HCT116 (cell line): ENCODE results near the gene CNTNAP5. TPM values are rescaled to one million over a fixed set of nuclear protein-coding genes. Genes with fewer than 3 reads are reported as not detected.

ENCODE experiments used
- ATAC-seq: fragments of 200-7000 bp; cut with Tn5 transposase; 2 replicates; pipeline ENCODE4 v1.9.1; 2020; ENCODE audit warnings: mild to moderate bottlenecking, moderate library complexity
- BruUV-seq: library from RNA; stranded (reverse); fragments of 400-500 nt; replicated peaks from 2 replicates; lab custom pipeline; 2021; lab: Mats Ljungman, UMichigan
- CTCF ChIA-PET: fragments of 300-600 bp; sonication (Branson Sonifier 250); formaldehyde crosslinking; loops from one replicate; lab custom pipeline; 2021; ENCODE audit warnings: antibody characterized with exemption; lab: Charles Lee
- POLR2A ChIA-PET: fragments of 300-600, 350-600 bp; sonication (Branson Sonifier 250); formaldehyde crosslinking; loops from one replicate; lab custom pipeline; 2021; ENCODE audit warnings: antibody characterized with exemption; lab: Charles Lee
- RAD21 ChIA-PET, 2 experiments: fragments of 300-600 bp; sonication (Branson Sonifier 250); formaldehyde crosslinking; loops; one replicate each; lab custom pipeline; 2023; ENCODE audit warnings: low total read pairs in 2 of 2; ENCODE audit not compliant: uncharacterized antibody in 2 of 2, unreplicated experiment in 2 of 2, low non-redundant PET in 1 of 2; lab: Charles Lee
- DNase-seq: peaks from one replicate; pipeline ENCODE4 v3.0.0-alpha.2; 2010; ENCODE audit warnings: low read depth, low spot score
- H2AFZ ChIP-seq: fragments of 200-600 bp; shearing (Covaris generic), sonication (generic); 2 replicates; pipeline ENCODE4 v1.6.1; 2017; ENCODE audit warnings: low read depth, mixed run types, mixed read lengths, antibody characterized with exemption, low read length; ENCODE audit not compliant: poor library complexity, severe bottlenecking
- H3K27ac ChIP-seq: 2 replicates; pipeline ENCODE4 v1.5.1; 2012; ENCODE audit warnings: low read depth, low read length
- H3K27me3 ChIP-seq: fragments of 200-600 bp; sonication (generic); 2 replicates; pipeline ENCODE4 v1.6.1; 2016; ENCODE audit warnings: mixed run types, low read length, mixed read lengths; ENCODE audit not compliant: insufficient read depth
- H3K36me3 ChIP-seq, 2 experiments: fragments of 200-500 bp in 1 of 2; fragments of 200-600 bp in 1 of 2; sonication (Bioruptor generic) in 1 of 2; sonication (generic) in 1 of 2; 2 replicates each; pipeline versions ENCODE4 v1.5.1 to v1.6.1; 2014 to 2016; ENCODE audit warnings: low read length in 2 of 2, inconsistent platforms in 1 of 2, mixed read lengths in 1 of 2, mixed run types in 1 of 2; ENCODE audit not compliant: insufficient read depth in 2 of 2, control insufficient read depth in 1 of 2
- H3K4me1 ChIP-seq, 2 experiments: fragments of 200-600 bp in 1 of 2; sonication (generic) in 1 of 2; 2 replicates each; pipeline versions ENCODE4 v1.5.1 to v1.6.1; 2012 to 2017; ENCODE audit warnings: low read length in 2 of 2, inconsistent platforms in 1 of 2, mild to moderate bottlenecking in 1 of 2, mixed read lengths in 1 of 2, mixed run types in 1 of 2, moderate library complexity in 1 of 2; ENCODE audit not compliant: insufficient read depth in 2 of 2, control insufficient read depth in 1 of 2
- H3K4me2 ChIP-seq: fragments of 200-600 bp; sonication (generic); 2 replicates; pipeline ENCODE4 v1.6.1; 2017; ENCODE audit warnings: mixed run types, low read length, mixed read lengths
- H3K4me3 ChIP-seq, 2 experiments: fragments of 200-600 bp in 1 of 2; sonication (generic) in 1 of 2; replicated peaks in 1 of 2; 2 replicates each; pipeline ENCODE4 v1.5.1; 2011 to 2016; ENCODE audit warnings: low read length in 2 of 2, control low read depth in 1 of 2, low read depth in 1 of 2, mild to moderate bottlenecking in 1 of 2, mixed read lengths in 1 of 2, mixed run types in 1 of 2
- H3K79me2 ChIP-seq: fragments of 200-600 bp; sonication (generic); 2 replicates; pipeline ENCODE4 v1.6.1; 2017; ENCODE audit warnings: mild to moderate bottlenecking, mixed run types, low read length, moderate library complexity, mixed read lengths; ENCODE audit not compliant: insufficient read depth
- H3K9ac ChIP-seq: fragments of 200-600 bp; sonication (generic); 2 replicates; pipeline ENCODE4 v1.6.1; 2016; ENCODE audit warnings: low read length, mixed read lengths
- H3K9me2 ChIP-seq: fragments of 200-600 bp; sonication (generic), shearing (Covaris generic); 2 replicates; pipeline ENCODE4 v1.6.1; 2017; ENCODE audit warnings: mixed run types, mild to moderate bottlenecking, moderate library complexity; ENCODE audit not compliant: insufficient read depth
- H3K9me3 ChIP-seq, 2 experiments: fragments of 200-500 bp in 1 of 2; fragments of 200-600 bp in 1 of 2; sonication (Bioruptor generic) in 1 of 2; sonication (generic) in 1 of 2; 2 replicates each; pipeline ENCODE4 v1.6.1; 2014 to 2017; ENCODE audit warnings: low read length in 2 of 2, mixed read lengths in 2 of 2, inconsistent platforms in 1 of 2, low read depth in 1 of 2, mild to moderate bottlenecking in 1 of 2, mixed run types in 1 of 2, moderate library complexity in 1 of 2; ENCODE audit not compliant: control insufficient read depth in 1 of 2, insufficient read depth in 1 of 2
- H4K20me1 ChIP-seq: fragments of 200-600 bp; sonication (generic), shearing (Covaris generic); 2 replicates; pipeline ENCODE4 v1.6.1; 2017; ENCODE audit warnings: mixed run types, mild to moderate bottlenecking, moderate library complexity; ENCODE audit not compliant: insufficient read depth
- CBX3 ChIP-seq: IDR thresholded peaks from 2 replicates; pipeline ENCODE4 v1.6.1; 2012; ENCODE audit warnings: low read depth
- CEBPB ChIP-seq: IDR thresholded peaks from 2 replicates; pipeline ENCODE4 v1.6.1; 2012; ENCODE audit warnings: low read depth
- EGR1 ChIP-seq: IDR thresholded peaks from 2 replicates; pipeline ENCODE4 v1.6.1; 2012; ENCODE audit warnings: low read depth
- ELF1 ChIP-seq: IDR thresholded peaks from 2 replicates; pipeline ENCODE4 v1.6.1; 2012; ENCODE audit warnings: low read depth, borderline replicate concordance
- EZH2 ChIP-seq: fragments of 200-600 bp; sonication (generic); IDR thresholded peaks from 2 replicates; pipeline ENCODE4 v1.6.1; 2017; ENCODE audit warnings: antibody characterized with exemption, mixed run types
- EZH2phosphoT487 ChIP-seq: fragments of 200-600 bp; IDR thresholded peaks from 2 replicates; pipeline ENCODE4 v1.6.1; 2018; ENCODE audit warnings: antibody characterized with exemption, borderline replicate concordance
- FOSL1 ChIP-seq: IDR thresholded peaks from 2 replicates; pipeline ENCODE4 v1.6.1; 2012; ENCODE audit warnings: low read depth
- POLR2A ChIP-seq: IDR thresholded peaks from 2 replicates; pipeline ENCODE4 v1.7.0; 2011; ENCODE audit warnings: borderline replicate concordance; ENCODE audit not compliant: insufficient read depth, insufficient read length; ENCODE audit errors: extremely low read depth
- POLR2AphosphoS5 ChIP-seq: IDR thresholded peaks from 2 replicates; pipeline ENCODE4 v1.6.1; 2011; ENCODE audit warnings: mild to moderate bottlenecking, low read depth, low read length, moderate library complexity
- RAD21 ChIP-seq: IDR thresholded peaks from 2 replicates; pipeline ENCODE4 v1.6.1; 2012; ENCODE audit warnings: low read depth, mild to moderate bottlenecking
- SIN3A ChIP-seq: IDR thresholded peaks from 2 replicates; pipeline ENCODE4 v1.6.1; 2012; ENCODE audit warnings: low read depth
- SP1 ChIP-seq: IDR thresholded peaks from 2 replicates; pipeline ENCODE4 v1.6.1; 2012; ENCODE audit warnings: low read depth
- SRF ChIP-seq: IDR thresholded peaks from 2 replicates; pipeline ENCODE4 v1.6.1; 2012; ENCODE audit warnings: low read depth
- TCF7L2 ChIP-seq: IDR thresholded peaks from 2 replicates; pipeline ENCODE4 v1.7.0; 2011; ENCODE audit warnings: borderline replicate concordance, inconsistent platforms; ENCODE audit not compliant: insufficient read depth, insufficient read length; ENCODE audit errors: extremely low read depth
- YY1 ChIP-seq: IDR thresholded peaks from 2 replicates; pipeline ENCODE4 v1.6.1; 2011; ENCODE audit warnings: low read length, low read depth, moderate library complexity, mild to moderate bottlenecking; ENCODE audit not compliant: insufficient replicate concordance; ENCODE audit errors: extremely low read depth
- ZFX ChIP-seq: fragments of 450-650 bp; IDR thresholded peaks from 2 replicates; pipeline ENCODE4 v1.6.1; 2017
- intact Hi-C: fragments of 100-400 bp; cut with micrococcal nuclease; formaldehyde crosslinking; loops from 2 replicates; pipeline ENCODE4 v1.10.0; 2022
- total RNA-seq: library from RNA; stranded (reverse); gene quantifications from one replicate; pipeline ENCODE4 v1.2.1, GENCODE V29; 2021; ENCODE audit not compliant: unreplicated experiment
- TF ChIP-seq, protein P1 (sequence below): IDR thresholded peaks from 2 replicates; pipeline ENCODE4 v1.6.1; 2011; ENCODE audit warnings: mild to moderate bottlenecking, low read length, moderate library complexity; ENCODE audit not compliant: insufficient replicate concordance; ENCODE audit errors: extremely low read depth

Gene CNTNAP5
- total RNA-seq, 1 experiment from 2014 or later, result not detected

DNA sequence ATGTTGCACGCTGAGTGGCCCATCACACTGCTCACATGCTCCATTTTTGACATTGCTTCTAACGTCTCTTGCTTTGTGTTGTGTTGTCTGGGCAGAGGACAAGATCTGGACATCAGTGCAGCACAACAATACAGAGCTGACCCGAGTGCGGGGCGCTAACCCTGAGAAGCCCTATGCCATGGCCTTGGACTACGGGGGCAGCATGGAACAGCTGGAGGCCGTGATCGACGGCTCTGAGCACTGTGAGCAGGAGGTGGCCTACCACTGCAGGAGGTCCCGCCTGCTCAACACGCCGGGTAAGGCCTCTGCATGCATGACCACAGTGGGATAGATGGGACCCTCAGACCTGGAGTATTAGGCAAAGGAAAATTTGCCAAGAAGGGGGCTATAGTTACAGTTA is 622.6 kb downstream of the CNTNAP5 start:
- POLR2A ChIA-PET, result no interaction called here
- no TSS peak for BruUV-seq
- H3K4me2 ChIP-seq, result no peak overlapping the region
- no peak overlapping the region for H3K9ac ChIP-seq
- no peak overlapping the region for H2AFZ ChIP-seq
- intact Hi-C loops, result no loop called here
- no peaks in the 10 kb centered on the region for H3K9me2 ChIP-seq
- H3K36me3 ChIP-seq, result no peaks in the 10 kb centered on the region
- ATAC-seq (no peak), DNase-seq (no peak)
- no peaks in the 10 kb centered on the region for H4K20me1 ChIP-seq
- H3K4me1 ChIP-seq, result no peaks in the 10 kb centered on the region
- H3K4me3 ChIP-seq, result no peak overlapping the region
- H3K9me3 ChIP-seq, result peaks cover 0 to 21% of the 10 kb centered on the region in 2 experiments; a peak in 2 of 4 replicates
- H3K27ac ChIP-seq, result no peak overlapping the region
- CTCF ChIA-PET, result no interaction called here
- no peaks in the 10 kb centered on the region for H3K79me2 ChIP-seq
- no peaks in the 10 kb centered on the region for H3K27me3 ChIP-seq
- RAD21 ChIA-PET, result no interaction called here
- no peak for TF ChIP-seq ELF1
- no peak for TF ChIP-seq TCF7L2
- no peak for TF ChIP-seq EZH2phosphoT487
- no peak for TF ChIP-seq EGR1
- TF ChIP-seq SIN3A, result no peak
- no peak for TF ChIP-seq POLR2A
- TF ChIP-seq CBX3, result no peak
- no peak for TF ChIP-seq SP1
- no peak for TF ChIP-seq POLR2AphosphoS5

DNA sequence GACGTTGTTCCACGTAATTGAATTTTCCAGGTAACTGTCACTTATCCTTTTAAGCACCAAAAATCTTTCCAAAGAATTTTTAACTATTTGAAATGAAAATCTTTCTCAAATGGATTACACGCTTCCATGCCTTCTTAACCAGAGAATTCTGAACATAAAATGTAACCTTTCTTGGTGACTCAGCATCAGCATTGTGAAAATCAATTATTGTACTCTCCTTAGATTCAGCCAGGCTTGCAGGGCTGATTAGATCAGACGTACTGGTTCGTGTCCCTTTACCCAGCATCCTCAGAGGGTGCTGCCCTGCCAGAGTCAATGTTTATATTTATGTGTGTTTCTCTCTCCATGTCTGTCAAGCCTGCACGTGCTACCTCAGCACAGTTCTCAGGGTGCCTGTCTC is 623.9 kb downstream of the CNTNAP5 start:
- Histone ChIP-seq H3K4me1 (no peaks in the 10 kb centered on the region), H2AFZ (no peak overlapping the region), H3K4me3 (no peak overlapping the region), H3K9me3 (peaks cover 0 to 22% of the 10 kb centered on the region in 2 experiments; a peak in 2 of 4 replicates), H3K36me3 (no peaks in the 10 kb centered on the region), H3K27ac (no peak overlapping the region), H4K20me1 (no peaks in the 10 kb centered on the region), H3K4me2 (no peak overlapping the region), H3K79me2 (no peaks in the 10 kb centered on the region), H3K9ac (no peak overlapping the region), H3K9me2 (no peaks in the 10 kb centered on the region)
- ChIA-PET RAD21 (no interaction called here), CTCF (no interaction called here), POLR2A (no interaction called here)
- no TSS peak for BruUV-seq
- DNase-seq (no peak), ATAC-seq (no peak)
- intact Hi-C loops, result no loop called here
- no peak for TF ChIP-seq FOSL1
- no peak for TF ChIP-seq SRF
- no peak for TF ChIP-seq ZFX
- TF ChIP-seq ELF1, result no peak
- TF ChIP-seq, protein P1, sequence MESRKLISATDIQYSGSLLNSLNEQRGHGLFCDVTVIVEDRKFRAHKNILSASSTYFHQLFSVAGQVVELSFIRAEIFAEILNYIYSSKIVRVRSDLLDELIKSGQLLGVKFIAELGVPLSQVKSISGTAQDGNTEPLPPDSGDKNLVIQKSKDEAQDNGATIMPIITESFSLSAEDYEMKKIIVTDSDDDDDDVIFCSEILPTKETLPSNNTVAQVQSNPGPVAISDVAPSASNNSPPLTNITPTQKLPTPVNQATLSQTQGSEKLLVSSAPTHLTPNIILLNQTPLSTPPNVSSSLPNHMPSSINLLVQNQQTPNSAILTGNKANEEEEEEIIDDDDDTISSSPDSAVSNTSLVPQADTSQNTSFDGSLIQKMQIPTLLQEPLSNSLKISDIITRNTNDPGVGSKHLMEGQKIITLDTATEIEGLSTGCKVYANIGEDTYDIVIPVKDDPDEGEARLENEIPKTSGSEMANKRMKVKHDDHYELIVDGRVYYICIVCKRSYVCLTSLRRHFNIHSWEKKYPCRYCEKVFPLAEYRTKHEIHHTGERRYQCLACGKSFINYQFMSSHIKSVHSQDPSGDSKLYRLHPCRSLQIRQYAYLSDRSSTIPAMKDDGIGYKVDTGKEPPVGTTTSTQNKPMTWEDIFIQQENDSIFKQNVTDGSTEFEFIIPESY, result no peak
- no peak for TF ChIP-seq EZH2
- no peak for TF ChIP-seq YY1
- no peak for TF ChIP-seq RAD21
- no peak for TF ChIP-seq CEBPB
- TF ChIP-seq, all 23 proteins: peak for 0
- no peaks in the 10 kb centered on the region for H3K27me3 ChIP-seq
